B cell (primary cell): ENCODE results near the gene SLC6A6. TPM values are rescaled to one million over a fixed set of nuclear protein-coding genes. Genes with fewer than 3 reads are reported as not detected.

Source experiments
- ATAC-seq: fragments of 200-7000 bp; cut with Tn5 transposase; one replicate; pipeline ENCODE4 v1.10.0; 2021; ENCODE audit warnings: low read depth, mild to moderate bottlenecking, moderate number of reproducible peaks, moderate library complexity
- CTCF ChIA-PET: fragments of 350-600 bp; sonication (Branson Sonifier 250); formaldehyde crosslinking; loops from one replicate; lab custom pipeline; 2021; ENCODE audit warnings: antibody characterized with exemption, inconsistent platforms; lab: Charles Lee
- POLR2A ChIA-PET: fragments of 350-600 bp; sonication (Branson Sonifier 250); formaldehyde crosslinking; loops from one replicate; lab custom pipeline; 2021; ENCODE audit warnings: antibody characterized with exemption; lab: Charles Lee
- DNase-seq: peaks from one replicate; pipeline ENCODE4 v3.0.0; 2013
- H2AFZ ChIP-seq: 2 replicates; pipeline ENCODE4 v1.6.1; 2012; ENCODE audit warnings: mild to moderate bottlenecking, low read depth, low read length; ENCODE audit not compliant: insufficient read depth, poor library complexity, severe bottlenecking
- H3K27ac ChIP-seq, 2 donors: 1 replicate in 1 of 2; 2 replicates in 1 of 2; pipeline ENCODE4 v1.5.1; 2012 to 2013; ENCODE audit warnings: low read length in 2 of 2, mild to moderate bottlenecking in 2 of 2, moderate library complexity in 1 of 2
- H3K27me3 ChIP-seq, 4 experiments: fragments of 200-600 bp in 1 of 4; sonication (generic) in 1 of 4; replicated peaks in 1 of 4; 1 replicate in 2 of 4; 2 replicates in 2 of 4; pipeline versions ENCODE4 v1.6.1 to v1.7.0; 2013 to 2016; ENCODE audit warnings: low read length in 3 of 4, mild to moderate bottlenecking in 2 of 4, mixed read lengths in 1 of 4, moderate library complexity in 1 of 4; ENCODE audit not compliant: insufficient read depth in 4 of 4, control insufficient read depth in 3 of 4; ENCODE audit errors: control extremely low read depth in 1 of 4
- H3K36me3 ChIP-seq, 2 experiments: replicated peaks in 1 of 2; 1 replicate in 1 of 2; 2 replicates in 1 of 2; pipeline versions ENCODE4 v1.6.1 to v1.7.1; 2013; ENCODE audit warnings: low read length in 1 of 2; ENCODE audit not compliant: insufficient read depth in 2 of 2, control insufficient read depth in 1 of 2; ENCODE audit errors: control extremely low read depth in 1 of 2, extremely low read depth in 1 of 2
- H3K4me1 ChIP-seq, 2 donors: fragments of 200-600 bp in 1 of 2; sonication (generic) in 1 of 2; 1 replicate in 1 of 2; 2 replicates in 1 of 2; pipeline versions ENCODE4 v1.5.1 to v1.6.1; 2013 to 2017; ENCODE audit warnings: low read length in 2 of 2; ENCODE audit not compliant: control insufficient read depth in 2 of 2, insufficient read depth in 2 of 2
- H3K4me2 ChIP-seq: replicated peaks from 2 replicates; pipeline ENCODE3; 2012; ENCODE audit warnings: mild to moderate bottlenecking, low read depth, low read length; ENCODE audit not compliant: poor library complexity, severe bottlenecking
- H3K4me3 ChIP-seq, 5 experiments: fragments of 200-600 bp in 1 of 5; sonication (generic) in 1 of 5; 1 replicate in 3 of 5; 2 replicates in 2 of 5; pipeline versions ENCODE4 v1.5.1 to v1.7.0; 2011 to 2016; ENCODE audit warnings: low read length in 4 of 5, mild to moderate bottlenecking in 4 of 5, low read depth in 2 of 5, control low read depth in 1 of 5, moderate library complexity in 1 of 5; ENCODE audit not compliant: insufficient read depth in 1 of 5; ENCODE audit errors: control extremely low read depth in 1 of 5, extremely low read depth in 1 of 5
- H3K79me2 ChIP-seq: fragments of 200-600 bp; sonication (generic); one replicate; pipeline ENCODE4 v1.6.0; 2016; ENCODE audit warnings: low read length; ENCODE audit not compliant: control insufficient read depth, insufficient read depth
- H3K9ac ChIP-seq: fragments of 200-600 bp; sonication (generic); 2 replicates; pipeline ENCODE4 v1.6.1; 2017; ENCODE audit warnings: mild to moderate bottlenecking, low read length, moderate library complexity
- H3K9me3 ChIP-seq, 3 donors: one replicate each; pipeline versions ENCODE4 v1.6.1 to v1.7.1; 2013; ENCODE audit warnings: low read length in 2 of 3; ENCODE audit not compliant: control insufficient read depth in 2 of 3, insufficient read depth in 1 of 3; ENCODE audit errors: control extremely low read depth in 1 of 3
- H4K20me1 ChIP-seq: 2 replicates; pipeline ENCODE4 v1.6.0; 2012; ENCODE audit warnings: mild to moderate bottlenecking, low read length; ENCODE audit not compliant: insufficient read depth, control insufficient read depth, poor library complexity, severe bottlenecking
- H3K27ac Mint-ChIP-seq: one replicate; pipeline ENCODE4 v1.8.0; 2021; ENCODE audit warnings: mixed read lengths
- H3K27me3 Mint-ChIP-seq: one replicate; pipeline ENCODE4 v1.8.0; 2021; ENCODE audit warnings: mixed read lengths
- H3K4me1 Mint-ChIP-seq: one replicate; pipeline ENCODE4 v1.8.0; 2021; ENCODE audit warnings: mixed read lengths
- H3K4me3 Mint-ChIP-seq: one replicate; pipeline ENCODE4 v1.8.0; 2021; ENCODE audit warnings: mixed read lengths
- H3K9me3 Mint-ChIP-seq: one replicate; pipeline ENCODE4 v1.8.0; 2022; ENCODE audit warnings: mixed read lengths; ENCODE audit not compliant: insufficient read depth
- EZH2 ChIP-seq: IDR thresholded peaks from 2 replicates; pipeline ENCODE4 v1.6.1; 2012; ENCODE audit warnings: borderline replicate concordance, low read depth, mild to moderate bottlenecking, moderate library complexity, low read length; ENCODE audit not compliant: insufficient read depth, poor library complexity, severe bottlenecking
- WGBS: methylation state at CpG from one replicate; pipeline ENCODE4 v1.1.5; 2013; ENCODE audit warnings: missing lambda C conversion rate; ENCODE audit not compliant: insufficient coverage; 5-methylcytosine and 5-hydroxymethylcytosine counted together
- intact Hi-C: fragments of 100-400 bp; cut with micrococcal nuclease; formaldehyde crosslinking; loops from one replicate; pipeline ENCODE4 v1.10.0; 2022
- polyA plus RNA-seq: library from polyadenylated mRNA; depleted of rRNA; stranded (reverse); fragments of >200 nt; gene quantifications from 2 replicates; pipeline ENCODE4 v1.2.3, GENCODE V29; 2012
- total RNA-seq, 2 donors: library from RNA; stranded (reverse); fragments of 120-200 nt in 1 of 2; gene quantifications; 1 replicate in 1 of 2; 2 replicates in 1 of 2; pipeline versions ENCODE4 v1.2.3 to v1.2.4, GENCODE V29; 2013 to 2022
- TF ChIP-seq, protein P1 (sequence below): fragments of 200-600 bp; IDR thresholded peaks from one replicate; pipeline ENCODE4 v1.8.0; 2022; ENCODE audit warnings: antibody characterized with exemption, mild to moderate bottlenecking

SLC6A6 gene
- total and polyA plus RNA-seq, 2 donors (not counting 1 experiment from before 2014, with no cell fraction given) = 34.2 to 48.7 TPM

- Mint-ChIP-seq H3K4me1 (peaks cover 2% of the 10 kb centered on the region), H3K27ac (no peak overlapping the region), H3K27me3 (peaks cover 5% of the 10 kb centered on the region), H3K9me3 (no peaks in the 10 kb centered on the region), H3K4me3 (no peak overlapping the region)
- Histone ChIP-seq H3K4me2 (no peak overlapping the region), H3K9ac (no peak overlapping the region), H2AFZ (no peak overlapping the region), H4K20me1 (no peaks in the 10 kb centered on the region), H3K4me1 (peaks cover 0 to 4% of the 10 kb centered on the region in 2 donors), H3K27ac (no peak overlapping the region), H3K9me3 (peaks cover 0 to 2% (median 0%) of the 10 kb centered on the region in 3 donors), H3K27me3 (peaks cover 0 to 2% (median 0%) of the 10 kb centered on the region in 4 experiments), H3K36me3 (no peaks in the 10 kb centered on the region), H3K79me2 (no peaks in the 10 kb centered on the region), H3K4me3 (no peak overlapping the region)
- POLR2A ChIA-PET = no interaction called here
- TF ChIP-seq, protein P1, sequence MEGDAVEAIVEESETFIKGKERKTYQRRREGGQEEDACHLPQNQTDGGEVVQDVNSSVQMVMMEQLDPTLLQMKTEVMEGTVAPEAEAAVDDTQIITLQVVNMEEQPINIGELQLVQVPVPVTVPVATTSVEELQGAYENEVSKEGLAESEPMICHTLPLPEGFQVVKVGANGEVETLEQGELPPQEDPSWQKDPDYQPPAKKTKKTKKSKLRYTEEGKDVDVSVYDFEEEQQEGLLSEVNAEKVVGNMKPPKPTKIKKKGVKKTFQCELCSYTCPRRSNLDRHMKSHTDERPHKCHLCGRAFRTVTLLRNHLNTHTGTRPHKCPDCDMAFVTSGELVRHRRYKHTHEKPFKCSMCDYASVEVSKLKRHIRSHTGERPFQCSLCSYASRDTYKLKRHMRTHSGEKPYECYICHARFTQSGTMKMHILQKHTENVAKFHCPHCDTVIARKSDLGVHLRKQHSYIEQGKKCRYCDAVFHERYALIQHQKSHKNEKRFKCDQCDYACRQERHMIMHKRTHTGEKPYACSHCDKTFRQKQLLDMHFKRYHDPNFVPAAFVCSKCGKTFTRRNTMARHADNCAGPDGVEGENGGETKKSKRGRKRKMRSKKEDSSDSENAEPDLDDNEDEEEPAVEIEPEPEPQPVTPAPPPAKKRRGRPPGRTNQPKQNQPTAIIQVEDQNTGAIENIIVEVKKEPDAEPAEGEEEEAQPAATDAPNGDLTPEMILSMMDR = no peak
- TF ChIP-seq EZH2 = no peak
- ATAC-seq (no peak), DNase-seq (no peak)
- intact Hi-C loops = no loop called here
- CTCF ChIA-PET = interaction anchor here (1.0 kb wide), 1 partner anchor 409 kb away, joined by 3 read pairs; no protein-coding TSS in a partner anchor
- 87% methylated on average over 19 of the region's 19 CpGs for WGBS
These were observed 110.0 kb downstream of the SLC6A6 start for GRCh38 chr3:14512281-14512941.

GRCh38 chr3:14512942-14513327, 110.5 kb downstream of the SLC6A6 start:
- CTCF ChIA-PET = interaction anchor here (0.9 to 1.0 kb wide), 2 partner anchors 406 to 409 kb away, joined by 3 read pairs; no protein-coding TSS in a partner anchor
- 76% methylated on average over 5 of the region's 9 CpGs for WGBS
- peaks cover 0 to 4% of the 10 kb centered on the region in 2 donors for H3K4me1 ChIP-seq

More at GRCh38 chr3:14512942-14513327, 110.5 kb downstream of the SLC6A6 start:
- no peak overlapping the region for H3K9ac ChIP-seq
- H2AFZ ChIP-seq = no peak overlapping the region
- TF ChIP-seq EZH2 = no peak
- TF ChIP-seq, protein P1 = no peak
- DNase-seq (no peak), ATAC-seq (no peak)
- Mint-ChIP-seq H3K9me3 (no peaks in the 10 kb centered on the region), H3K27me3 (peaks cover 3% of the 10 kb centered on the region), H3K4me3 (no peak overlapping the region), H3K4me1 (peaks cover 2% of the 10 kb centered on the region), H3K27ac (no peak overlapping the region)
- no peaks in the 10 kb centered on the region for H3K36me3 ChIP-seq
- no peak overlapping the region for H3K27ac ChIP-seq
- no peaks in the 10 kb centered on the region for H4K20me1 ChIP-seq
- H3K4me2 ChIP-seq = no peak overlapping the region
- intact Hi-C loops = no loop called here
- POLR2A ChIA-PET = no interaction called here
- H3K27me3 ChIP-seq = peaks cover 0 to 2% (median 0%) of the 10 kb centered on the region in 4 experiments
- H3K79me2 ChIP-seq = no peaks in the 10 kb centered on the region
- no peaks in the 10 kb centered on the region for H3K9me3 ChIP-seq
- H3K4me3 ChIP-seq = no peak overlapping the region
